ENCODE results near the gene VIPAS39. TPM values are rescaled to one million over a fixed set of nuclear protein-coding genes. Genes with fewer than 3 reads are reported as not detected.
A peak's percentile ranks its signal among the peaks of the same experiment; 100 is the strongest.
"Not testable (repeated sequence)": the region's sequence is repeated elsewhere in the genome, so short reads cannot be mapped to it uniquely, and the experiment has no call there.

The VIPAS39 gene
- total RNA-seq, 1 donor from 2014 or later: 8.2 TPM

GRCh38 chr14:77470224-77470870 lies 12.9 kb upstream of the VIPAS39 start:
- no peak for DNase-seq (ENCODE audit: low spot score)

GRCh38 chr14:77469539-77469938 lies 12.1 kb upstream of the VIPAS39 start:
- ATAC-seq (no peak), DNase-seq (ENCODE audit: low spot score) (no peak)

More at GRCh38 chr14:77470224-77470870, 12.9 kb upstream of the VIPAS39 start:
- no peak for ATAC-seq

GRCh38 chr14:77469067-77469505 lies 11.7 kb upstream of the VIPAS39 start:
- DNase-seq (ENCODE audit: low spot score) (no peak), ATAC-seq (no peak)

GRCh38 chr14:77467801-77468200 lies 10.4 kb upstream of the VIPAS39 start:
- DNase-seq (ENCODE audit: low spot score) (no peak), ATAC-seq (no peak)

GRCh38 chr14:77459072-77459723 lies 1.8 kb upstream of the VIPAS39 start:
- ATAC-seq: no peak
- no peak for DNase-seq (ENCODE audit: low spot score)

- ATAC-seq (peak; percentile 42), DNase-seq (ENCODE audit: low spot score) (peak; percentile 54)
Observed at GRCh38 chr14:77458249-77458950, 999 bp upstream of the VIPAS39 start.

- DNase-seq (ENCODE audit: low spot score) (no peak), ATAC-seq (no peak)
Observed at GRCh38 chr14:77457115-77457521, 283 bp downstream of the VIPAS39 start.

GRCh38 chr14:77455966-77456640 lies 1.3 kb downstream of the VIPAS39 start:
- ATAC-seq: no peak
- DNase-seq (ENCODE audit: low spot score): no peak

- ATAC-seq (no peak), DNase-seq (ENCODE audit: low spot score) (no peak)
Observed at GRCh38 chr14:77442196-77442595, 15.2 kb downstream of the VIPAS39 start.

GRCh38 chr14:77439861-77440260 lies 17.5 kb downstream of the VIPAS39 start:
- no peak for DNase-seq (ENCODE audit: low spot score)
- no peak for ATAC-seq

- ATAC-seq: no peak
- no peak for DNase-seq (ENCODE audit: low spot score)
Observed at GRCh38 chr14:77438596-77438995, 18.8 kb downstream of the VIPAS39 start.

GRCh38 chr14:77436042-77436441 lies 21.4 kb downstream of the VIPAS39 start:
- ATAC-seq: no peak

GRCh38 chr14:77426396-77426795 lies 31.0 kb downstream of the VIPAS39 start:
- no peak for ATAC-seq
- DNase-seq (ENCODE audit: low spot score): no peak

More at GRCh38 chr14:77436042-77436441, 21.4 kb downstream of the VIPAS39 start:
- DNase-seq (ENCODE audit: low spot score): no peak

GRCh38 chr14:77424862-77425261 lies 32.5 kb downstream of the VIPAS39 start:
- no peak for DNase-seq (ENCODE audit: low spot score)
- ATAC-seq: no peak

- DNase-seq (ENCODE audit: low spot score): no peak
- no peak for ATAC-seq
Observed at GRCh38 chr14:77423423-77423822, 34.0 kb downstream of the VIPAS39 start, which contains the start of gene NOXRED1. Gene NOXRED1 (minus strand): TSS chr14:77423523. CDS start chr14:77422889, 634 bp downstream.

- no peak for ATAC-seq
- DNase-seq (ENCODE audit: low spot score): no peak
Observed at GRCh38 chr14:77421201-77421600, 36.2 kb downstream of the VIPAS39 start.

- DNase-seq (ENCODE audit: low spot score) (no peak), ATAC-seq (no peak)
Observed at GRCh38 chr14:77416836-77417235, 40.6 kb downstream of the VIPAS39 start.

GRCh38 chr14:77416098-77416497 lies 41.3 kb downstream of the VIPAS39 start:
- not testable (repeated sequence) for ATAC-seq; DNase-seq (ENCODE audit: low spot score)

- DNase-seq (ENCODE audit: low spot score); ATAC-seq: not testable (repeated sequence)
Observed at GRCh38 chr14:77415403-77416030, 41.9 kb downstream of the VIPAS39 start.

- ATAC-seq (peak; percentile 63), DNase-seq (ENCODE audit: low spot score) (no peak)
Observed at GRCh38 chr14:77409131-77409533, 48.3 kb downstream of the VIPAS39 start.

GRCh38 chr14:77407158-77407557 lies 50.2 kb downstream of the VIPAS39 start:
- no peak for DNase-seq (ENCODE audit: low spot score)
- no peak for ATAC-seq

All from left lobe of liver (tissue), 2 donors.